SK-N-SH (cell line): ENCODE measurements around the gene MVB12B. TPM values are rescaled to one million over a fixed set of nuclear protein-coding genes. Genes with fewer than 3 reads are reported as not detected.

Experiments used
- CTCF ChIA-PET: fragments of 300-600, 350-600 bp; formaldehyde crosslinking; extraction: SDS; loops from one replicate; lab custom pipeline; 2021; lab: Yijun Ruan, JAX
- POLR2A ChIA-PET: fragments of 350-600 bp; sonication (Branson Sonifier 250); formaldehyde crosslinking; extraction: SDS; loops from one replicate; lab custom pipeline; 2020; ENCODE audit warnings: antibody characterized with exemption, inconsistent platforms; lab: Yijun Ruan, JAX
- DNase-seq: peaks from one replicate; pipeline ENCODE4 v3.0.0; 2012
- H2AFZ ChIP-seq: fragments of 200-600 bp; sonication (generic); 2 replicates; pipeline ENCODE4 v1.8.1; 2016; ENCODE audit warnings: antibody characterized with exemption, mild to moderate bottlenecking, low read depth
- H3F3A ChIP-seq: fragments of 200-600 bp; sonication (generic); replicated peaks from 2 replicates; pipeline ENCODE3; 2016; ENCODE audit warnings: antibody characterized with exemption, mild to moderate bottlenecking; ENCODE audit not compliant: insufficient read depth
- H3K27ac ChIP-seq, 2 experiments: fragments of 200-500 bp in 1 of 2; fragments of 200-600 bp in 1 of 2; sonication (Bioruptor generic) in 1 of 2; sonication (generic), shearing (Covaris generic) in 1 of 2; 2 replicates each; pipeline versions ENCODE4 v1.5.1 to v1.6.1; 2014 to 2016; ENCODE audit warnings: low read depth in 2 of 2, inconsistent platforms in 1 of 2, low read length in 1 of 2, mild to moderate bottlenecking in 1 of 2, mixed read lengths in 1 of 2
- H3K27me3 ChIP-seq: fragments of 200-600 bp; sonication (generic), shearing (Covaris generic); 2 replicates; pipeline ENCODE4 v1.6.1; 2016; ENCODE audit warnings: mixed run types; ENCODE audit not compliant: insufficient read depth
- H3K36me3 ChIP-seq, 2 experiments: fragments of 200-500 bp in 1 of 2; fragments of 200-600 bp in 1 of 2; sonication (Bioruptor generic) in 1 of 2; sonication (generic) in 1 of 2; replicated peaks in 1 of 2; 2 replicates each; pipeline versions ENCODE3 to v1.5.1; 2014 to 2016; ENCODE audit warnings: low read length in 1 of 2, mild to moderate bottlenecking in 1 of 2; ENCODE audit not compliant: insufficient read depth in 2 of 2, control insufficient read depth in 1 of 2
- H3K4me1 ChIP-seq, 2 experiments: fragments of 200-500 bp in 1 of 2; fragments of 200-600 bp in 1 of 2; sonication (Bioruptor generic) in 1 of 2; sonication (generic), shearing (Covaris generic) in 1 of 2; 2 replicates each; pipeline versions ENCODE4 v1.5.1 to v1.6.1; 2014 to 2016; ENCODE audit warnings: low read depth in 1 of 2, low read length in 1 of 2, mixed run types in 1 of 2; ENCODE audit not compliant: insufficient read depth in 2 of 2, control insufficient read depth in 1 of 2
- H3K4me2 ChIP-seq: fragments of 200-600 bp; sonication (generic), shearing (Covaris generic); 2 replicates; pipeline ENCODE4 v1.6.1; 2017; ENCODE audit warnings: mixed run types
- H3K4me3 ChIP-seq, 2 experiments: fragments of 200-500 bp in 1 of 2; fragments of 200-600 bp in 1 of 2; sonication (Bioruptor generic) in 1 of 2; sonication (generic), shearing (Covaris generic) in 1 of 2; 2 replicates each; pipeline versions ENCODE4 v1.5.1 to v1.8.1; 2014 to 2016; ENCODE audit warnings: low read depth in 2 of 2, inconsistent platforms in 1 of 2, low read length in 1 of 2, mild to moderate bottlenecking in 1 of 2, mixed read lengths in 1 of 2, moderate library complexity in 1 of 2
- H3K79me2 ChIP-seq: fragments of 200-600 bp; sonication (generic); 2 replicates; pipeline ENCODE4 v1.8.1; 2017; ENCODE audit warnings: mild to moderate bottlenecking; ENCODE audit not compliant: insufficient read depth
- H3K9ac ChIP-seq: fragments of 200-600 bp; sonication (generic); 2 replicates; pipeline ENCODE4 v1.6.1; 2017; ENCODE audit warnings: mixed run types
- H3K9me2 ChIP-seq: fragments of 200-600 bp; sonication (generic); 2 replicates; pipeline ENCODE4 v1.6.1; 2017; ENCODE audit warnings: mixed run types
- H3K9me3 ChIP-seq: fragments of 200-600 bp; sonication (generic); 2 replicates; pipeline ENCODE4 v1.6.1; 2017; ENCODE audit warnings: mixed run types, mild to moderate bottlenecking, moderate library complexity
- H4K20me1 ChIP-seq: fragments of 200-600 bp; sonication (generic); 2 replicates; pipeline ENCODE4 v1.6.1; 2017; ENCODE audit warnings: mild to moderate bottlenecking, mixed run types; ENCODE audit not compliant: insufficient read depth
- ELF1 ChIP-seq: IDR thresholded peaks from 2 replicates; pipeline ENCODE4 v1.4.0; 2012
- FOXJ3 ChIP-seq: sonication (generic); formaldehyde crosslinking; IDR thresholded peaks from 2 replicates; pipeline ENCODE4 v1.5.1; 2020; ENCODE audit warnings: mild to moderate bottlenecking, missing genetic modification reagents
- GABPA ChIP-seq: IDR thresholded peaks from 2 replicates; pipeline ENCODE4 v1.4.0; 2012; ENCODE audit warnings: low read depth, mild to moderate bottlenecking
- MEF2A ChIP-seq: IDR thresholded peaks from 2 replicates; pipeline ENCODE4 v1.4.0; 2012; ENCODE audit warnings: low read depth, borderline replicate concordance
- POLR2AphosphoS5 ChIP-seq: IDR thresholded peaks from 2 replicates; pipeline ENCODE4 v1.6.1; 2012; ENCODE audit warnings: low read depth, low read length
- REST ChIP-seq: IDR thresholded peaks from 2 replicates; pipeline ENCODE4 v1.6.1; 2012; ENCODE audit warnings: mild to moderate bottlenecking, low read depth, low read length, moderate library complexity
- RFX5 ChIP-seq: IDR thresholded peaks from 2 replicates; pipeline ENCODE4 v1.6.1; 2012; ENCODE audit warnings: mild to moderate bottlenecking, improper control_type of control experiment, low read length
- RXRA ChIP-seq: IDR thresholded peaks from 2 replicates; pipeline ENCODE4 v1.4.0; 2012; ENCODE audit warnings: low read depth, mild to moderate bottlenecking, borderline replicate concordance
- SMC3 ChIP-seq: IDR thresholded peaks from 2 replicates; pipeline ENCODE4 v1.6.1; 2012; ENCODE audit warnings: low read depth, low read length, improper control_type of control experiment
- TAF1 ChIP-seq: IDR thresholded peaks from 2 replicates; pipeline ENCODE4 v1.6.1; 2012; ENCODE audit warnings: low read depth, mild to moderate bottlenecking, low read length, moderate library complexity, borderline replicate concordance
- TEAD4 ChIP-seq: IDR thresholded peaks from 2 replicates; pipeline ENCODE4 v1.4.0; 2012; ENCODE audit warnings: mild to moderate bottlenecking, borderline replicate concordance; ENCODE audit not compliant: insufficient read depth
- USF1 ChIP-seq: IDR thresholded peaks from 2 replicates; pipeline ENCODE4 v1.4.0; 2012; ENCODE audit warnings: low read depth, borderline replicate concordance
- ZBTB33 ChIP-seq: IDR thresholded peaks from 2 replicates; pipeline ENCODE4 v1.4.0; 2012; ENCODE audit warnings: low read depth, borderline replicate concordance
- WGBS: methylation state at CpG from one replicate; pipeline ENCODE4 v1.1.6; 2017; ENCODE audit warnings: low lambda C conversion rate; 5-methylcytosine and 5-hydroxymethylcytosine counted together
- polyA plus RNA-seq, 3 experiments: library from polyadenylated mRNA; depleted of rRNA; stranded (reverse); fragments of >200 nt; gene quantifications; 2 replicates each; pipeline ENCODE4 v1.2.3, GENCODE V29; 2012

The MVB12B gene
- polyA plus RNA-seq, 1 of the 3 experiments (the other 2 are of a cell fraction) = 5.1 TPM

GRCh38 chr9:126377176-126377509, 50.5 kb downstream of the MVB12B start:
- CTCF ChIA-PET = interaction anchor here (6.8 kb wide), 1 partner anchor 21 kb away, joined by 43 read pairs; no protein-coding TSS in a partner anchor
- no peaks in the 10 kb centered on the region for H3K9me2 ChIP-seq
- H3K4me1 ChIP-seq = peaks cover 16 to 34% of the 10 kb centered on the region in 2 experiments; a peak in 3 of 4 replicates
- no peaks in the 10 kb centered on the region for H3K9me3 ChIP-seq
- POLR2A ChIA-PET = no interaction called here
- no peaks in the 10 kb centered on the region for H3K79me2 ChIP-seq
- no peak overlapping the region for H3K4me2 ChIP-seq
- H3K27me3 ChIP-seq = no peaks in the 10 kb centered on the region
- no peak overlapping the region for H3K4me3 ChIP-seq
- no peak for TF ChIP-seq FOXJ3
- no peak for TF ChIP-seq REST
- TF ChIP-seq ELF1 = no peak
- TF ChIP-seq TAF1 = no peak
- no peak for TF ChIP-seq RXRA
- TF ChIP-seq POLR2AphosphoS5 = no peak
- TF ChIP-seq TEAD4 = no peak
- no peak for TF ChIP-seq GABPA
- no peak for TF ChIP-seq SMC3
- TF ChIP-seq ZBTB33 = no peak
- TF ChIP-seq MEF2A = no peak
- TF ChIP-seq USF1 = no peak
- no peak for TF ChIP-seq RFX5
- H4K20me1 ChIP-seq = no peaks in the 10 kb centered on the region
- H2AFZ ChIP-seq = no peak overlapping the region
- WGBS = 97% methylated on average over 2 of the region's 2 CpGs
- H3K9ac ChIP-seq = no peak overlapping the region
- peaks cover 7% of the 10 kb centered on the region for H3F3A ChIP-seq
- H3K36me3 ChIP-seq = no peaks in the 10 kb centered on the region
- H3K27ac ChIP-seq = no peak overlapping the region
- no peak for DNase-seq
